ENCODE data around the gene MAPK4.

- no peak for TF ChIP-seq POLR2A (IDR thresholded peaks at IDR 0.05)
- no peak for TF ChIP-seq CTCF (IDR thresholded peaks at IDR 0.05)
- TF ChIP-seq POLR2AphosphoS5 (IDR thresholded peaks at IDR 0.05), result no peak
Observed at GRCh38 chr18:50654211-50654610, 94.3 kb downstream of the MAPK4 start.

All from breast epithelium (tissue), 3 donors.